ENCODE measurements around the gene ZGLP1.
A peak's percentile ranks its signal among the peaks of the same experiment; 100 is the strongest.
"Not testable (repeated sequence)": the region's sequence is repeated elsewhere in the genome, so short reads cannot be mapped to it uniquely, and the experiment has no call there.

ZGLP1 gene

GRCh38 chr19:10293637-10294367 lies 15.8 kb downstream of the ZGLP1 start:
- DNase-seq (ENCODE audit: low read depth, low spot score): no peak

GRCh38 chr19:10292789-10293636 lies 16.6 kb downstream of the ZGLP1 start:
- no peak for DNase-seq (ENCODE audit: low read depth, low spot score)

DNA sequence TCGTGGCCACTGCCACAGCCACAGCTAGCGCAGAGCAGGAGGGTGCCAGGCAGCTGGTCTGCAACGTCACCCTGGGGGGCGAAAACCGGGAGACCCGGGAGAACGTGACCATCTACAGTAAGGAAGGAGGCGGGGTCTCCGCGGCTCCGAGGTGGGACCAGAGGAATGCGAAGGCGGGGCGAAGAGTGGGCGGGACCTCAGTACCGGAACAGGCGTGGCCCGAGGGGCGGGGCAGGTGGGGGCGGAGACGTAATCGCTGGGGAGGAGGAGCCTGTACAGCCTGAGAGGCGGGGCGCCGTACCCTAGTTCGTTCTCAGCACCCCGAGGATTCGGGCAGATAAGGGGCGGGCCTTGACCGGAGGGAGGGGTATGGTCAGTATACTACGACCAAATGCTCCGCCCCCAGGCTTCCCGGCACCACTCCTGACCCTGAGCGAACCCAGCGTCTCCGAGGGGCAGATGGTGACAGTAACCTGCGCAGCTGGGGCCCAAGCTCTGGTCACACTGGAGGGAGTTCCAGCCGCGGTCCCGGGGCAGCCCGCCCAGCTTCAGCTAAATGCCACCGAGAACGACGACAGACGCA lies 17.3 kb downstream of the ZGLP1 start:
- DNase-seq (ENCODE audit: low read depth, low spot score): no peak

- DNase-seq (ENCODE audit: low read depth, low spot score): no peak
Measured at GRCh38 chr19:10291554-10292205, 17.9 kb downstream of the ZGLP1 start.

DNA sequence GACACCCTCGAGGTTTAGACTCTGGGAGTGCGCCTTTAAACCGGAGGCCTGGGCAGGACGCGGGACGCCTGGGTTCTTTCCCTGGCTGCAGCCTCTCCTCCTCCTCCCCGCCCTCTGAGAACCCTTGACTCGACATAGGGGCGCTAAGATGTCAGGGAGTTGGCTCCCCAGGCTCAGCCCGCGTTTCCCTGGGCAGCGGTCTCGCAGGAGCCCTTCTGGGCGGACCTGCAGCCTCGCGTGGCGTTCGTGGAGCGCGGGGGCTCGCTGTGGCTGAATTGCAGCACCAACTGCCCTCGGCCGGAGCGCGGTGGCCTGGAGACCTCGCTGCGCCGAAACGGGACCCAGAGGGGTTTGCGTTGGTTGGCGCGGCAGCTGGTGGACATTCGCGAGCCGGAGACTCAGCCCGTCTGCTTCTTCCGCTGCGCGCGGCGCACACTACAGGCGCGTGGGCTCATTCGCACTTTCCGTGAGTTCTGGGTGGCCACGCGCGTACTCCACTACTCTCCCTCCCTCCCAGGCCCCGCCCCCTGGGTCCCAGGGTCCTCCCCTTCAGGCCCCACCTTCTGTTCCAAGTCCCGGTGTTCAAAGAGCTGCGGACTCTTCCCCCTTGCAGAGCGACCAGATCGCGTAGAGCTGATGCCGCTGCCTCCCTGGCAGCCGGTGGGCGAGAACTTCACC lies 18.6 kb downstream of the ZGLP1 start:
- no peak for DNase-seq (ENCODE audit: low read depth, low spot score)

- DNase-seq (ENCODE audit: low read depth, low spot score): no peak
Measured at GRCh38 chr19:10290357-10290875, 19.2 kb downstream of the ZGLP1 start.

GRCh38 chr19:10289836-10290356 lies 19.7 kb downstream of the ZGLP1 start, which contains the start of gene ICAM5:
ICAM5 (plus strand) TSS chr19:10289952; CDS start chr19:10290044, 92 bp downstream.
- no peak for DNase-seq (ENCODE audit: low read depth, low spot score)

DNA sequence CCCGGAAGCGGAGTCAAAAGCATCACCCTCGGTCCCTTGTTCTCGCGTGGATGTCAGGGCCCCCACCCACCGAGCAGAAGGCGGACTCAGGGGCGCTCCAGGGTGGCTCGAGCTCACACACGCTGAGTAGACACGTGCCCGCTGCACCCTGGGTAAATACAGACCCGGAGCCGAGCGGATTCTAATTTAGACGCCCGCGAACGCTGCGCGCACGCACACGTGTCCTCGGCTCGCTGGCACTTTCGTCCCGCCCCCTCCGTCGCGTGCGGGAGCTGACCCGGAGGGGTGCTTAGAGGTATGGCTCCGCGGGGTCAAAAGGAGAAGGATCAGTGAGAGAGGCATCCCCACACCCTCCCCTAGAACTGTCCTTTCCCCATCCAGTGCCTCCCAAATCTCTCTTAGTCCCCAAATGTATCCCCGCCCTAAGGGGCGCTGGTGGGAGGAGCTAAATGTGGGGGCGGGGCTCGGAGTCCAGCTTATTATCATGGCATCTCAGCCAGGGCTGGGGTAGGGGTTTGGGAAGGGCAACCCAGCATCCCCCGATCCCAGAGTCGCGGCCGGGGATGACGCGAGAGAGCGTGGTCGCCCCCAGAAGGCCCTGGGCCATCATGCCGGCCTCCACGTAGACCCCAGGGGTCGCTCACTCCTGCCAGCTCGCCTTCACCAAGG lies 20.3 kb downstream of the ZGLP1 start:
- DNase-seq (ENCODE audit: low read depth, low spot score): peak; percentile 57

- DNase-seq (ENCODE audit: low read depth, low spot score): no peak
Measured at GRCh38 chr19:10288662-10289166, 20.9 kb downstream of the ZGLP1 start.

DNA sequence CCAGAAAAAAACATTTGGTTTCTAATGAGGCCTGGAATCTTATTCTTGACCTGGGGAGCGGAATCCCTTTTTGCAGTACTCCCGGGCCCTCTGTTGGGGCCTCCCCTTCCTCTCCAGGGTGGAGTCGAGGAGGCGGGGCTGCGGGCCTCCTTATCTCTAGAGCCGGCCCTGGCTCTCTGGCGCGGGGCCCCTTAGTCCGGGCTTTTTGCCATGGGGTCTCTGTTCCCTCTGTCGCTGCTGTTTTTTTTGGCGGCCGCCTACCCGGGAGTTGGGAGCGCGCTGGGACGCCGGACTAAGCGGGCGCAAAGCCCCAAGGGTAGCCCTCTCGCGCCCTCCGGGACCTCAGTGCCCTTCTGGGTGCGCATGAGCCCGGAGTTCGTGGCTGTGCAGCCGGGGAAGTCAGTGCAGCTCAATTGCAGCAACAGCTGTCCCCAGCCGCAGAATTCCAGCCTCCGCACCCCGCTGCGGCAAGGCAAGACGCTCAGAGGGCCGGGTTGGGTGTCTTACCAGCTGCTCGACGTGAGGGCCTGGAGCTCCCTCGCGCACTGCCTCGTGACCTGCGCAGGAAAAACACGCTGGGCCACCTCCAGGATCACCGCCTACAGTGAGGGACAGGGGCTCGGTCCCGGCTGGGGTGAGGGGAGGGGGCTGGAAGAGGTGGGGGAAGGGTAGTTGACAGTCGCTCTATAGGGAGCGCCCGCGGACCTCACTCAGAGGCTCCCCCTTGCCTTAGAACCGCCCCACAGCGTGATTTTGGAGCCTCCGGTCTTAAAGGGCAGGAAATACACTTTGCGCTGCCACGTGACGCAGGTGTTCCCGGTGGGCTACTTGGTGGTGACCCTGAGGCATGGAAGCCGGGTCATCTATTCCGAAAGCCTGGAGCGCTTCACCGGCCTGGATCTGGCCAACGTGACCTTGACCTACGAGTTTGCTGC lies 22.5 kb downstream of the ZGLP1 start, which contains the start of gene ICAM4:
Gene ICAM4 (plus strand): TSS at position 153 of the 935 bp plus-strand sequence. CDS start 58 bp downstream, at position 211.
- DNase-seq (ENCODE audit: low read depth, low spot score): no peak

DNA sequence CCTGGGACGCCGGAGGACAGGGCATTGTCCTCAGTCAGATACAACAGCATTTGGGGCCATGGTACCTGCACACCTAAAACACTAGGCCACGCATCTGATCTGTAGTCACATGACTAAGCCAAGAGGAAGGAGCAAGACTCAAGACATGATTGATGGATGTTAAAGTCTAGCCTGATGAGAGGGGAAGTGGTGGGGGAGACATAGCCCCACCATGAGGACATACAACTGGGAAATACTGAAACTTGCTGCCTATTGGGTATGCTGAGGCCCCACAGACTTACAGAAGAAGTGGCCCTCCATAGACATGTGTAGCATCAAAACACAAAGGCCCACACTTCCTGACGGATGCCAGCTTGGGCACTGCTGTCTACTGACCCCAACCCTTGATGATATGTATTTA lies 24.2 kb downstream of the ZGLP1 start:
- DNase-seq (ENCODE audit: low read depth, low spot score): no peak

- DNase-seq (ENCODE audit: low read depth, low spot score): no peak
Measured at GRCh38 chr19:10284960-10285278, 24.7 kb downstream of the ZGLP1 start.

GRCh38 chr19:10284065-10284959 lies 25.3 kb downstream of the ZGLP1 start:
- DNase-seq (ENCODE audit: low read depth, low spot score): no peak

DNA sequence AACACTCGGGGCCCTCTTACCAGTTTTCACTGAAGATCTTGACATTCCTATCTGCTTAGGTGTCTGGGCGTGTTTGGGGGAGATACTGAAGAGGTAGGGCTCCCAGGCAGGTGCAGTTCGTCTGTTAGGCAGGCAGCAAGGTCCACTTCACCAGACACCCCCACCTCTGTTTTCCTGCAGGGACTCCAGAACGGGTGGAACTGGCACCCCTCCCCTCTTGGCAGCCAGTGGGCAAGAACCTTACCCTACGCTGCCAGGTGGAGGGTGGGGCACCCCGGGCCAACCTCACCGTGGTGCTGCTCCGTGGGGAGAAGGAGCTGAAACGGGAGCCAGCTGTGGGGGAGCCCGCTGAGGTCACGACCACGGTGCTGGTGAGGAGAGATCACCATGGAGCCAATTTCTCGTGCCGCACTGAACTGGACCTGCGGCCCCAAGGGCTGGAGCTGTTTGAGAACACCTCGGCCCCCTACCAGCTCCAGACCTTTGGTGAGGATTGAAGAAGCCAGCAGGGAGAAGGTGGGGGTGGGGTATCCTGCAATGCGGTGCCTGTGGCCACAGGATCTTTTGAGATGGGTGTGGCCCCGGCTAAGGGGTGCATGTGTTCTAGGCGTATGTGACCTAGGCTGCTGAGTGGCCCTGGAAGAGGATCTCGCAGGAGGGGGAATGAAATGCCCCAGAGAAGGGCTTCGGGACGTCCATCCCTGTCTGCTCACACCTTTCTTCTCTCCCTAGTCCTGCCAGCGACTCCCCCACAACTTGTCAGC lies 26.1 kb downstream of the ZGLP1 start:
- no peak for DNase-seq (ENCODE audit: low read depth, low spot score)

DNA sequence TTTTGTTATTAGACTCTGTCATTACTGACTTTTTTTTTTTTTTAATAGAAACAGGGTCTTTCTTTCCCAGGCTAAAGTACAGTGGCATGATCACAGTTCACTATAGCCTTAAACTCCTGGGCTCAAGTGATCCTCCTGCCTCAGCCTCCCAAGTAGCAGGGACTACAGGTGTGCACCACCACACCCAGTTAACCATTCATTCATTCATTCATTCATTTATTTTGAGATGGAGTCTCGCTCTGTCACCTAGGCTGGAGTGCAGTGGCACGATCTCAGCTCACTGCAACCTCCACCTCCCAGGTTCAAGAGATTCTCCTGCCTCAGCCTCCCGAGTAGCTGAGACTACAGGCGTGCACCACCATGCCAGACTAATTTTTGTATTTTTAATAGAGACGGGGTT lies 27.6 kb downstream of the ZGLP1 start:
- not testable (repeated sequence) for DNase-seq (ENCODE audit: low read depth, low spot score)

DNA sequence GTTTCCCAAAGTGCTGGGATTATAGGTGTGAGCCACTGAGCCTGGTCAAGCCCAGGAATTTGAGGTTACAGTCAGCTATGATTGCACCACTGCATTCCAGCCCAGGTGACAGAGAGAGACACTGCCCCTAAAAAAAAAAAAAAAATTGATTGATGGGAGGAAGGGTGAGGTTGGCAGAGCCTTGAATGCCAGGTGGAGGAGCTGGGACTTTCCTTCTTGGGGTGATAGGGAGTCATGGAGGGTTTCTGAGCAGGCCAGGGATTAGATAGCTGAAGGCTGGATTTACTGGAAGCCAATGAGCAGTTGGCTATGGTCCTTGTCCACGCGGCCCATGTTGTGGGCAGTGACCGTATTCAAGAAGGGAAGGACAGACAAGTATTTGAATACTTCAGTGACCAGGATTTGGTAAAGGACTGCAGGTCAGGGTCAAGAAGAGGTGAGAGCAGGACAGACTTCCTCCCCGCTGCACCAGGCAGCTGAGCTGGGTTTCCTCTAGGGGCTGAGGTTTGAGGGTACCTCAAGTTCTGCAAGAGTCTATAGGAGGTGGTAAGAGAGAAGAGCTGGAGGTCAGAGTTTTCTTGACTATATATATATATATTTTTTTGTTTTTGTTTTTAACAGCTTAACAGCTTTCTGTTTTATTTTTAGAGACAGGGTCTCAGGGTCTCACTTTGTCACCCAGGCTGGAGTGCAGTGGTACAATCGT lies 29.7 kb downstream of the ZGLP1 start:
- DNase-seq (ENCODE audit: low read depth, low spot score): no peak

DNA sequence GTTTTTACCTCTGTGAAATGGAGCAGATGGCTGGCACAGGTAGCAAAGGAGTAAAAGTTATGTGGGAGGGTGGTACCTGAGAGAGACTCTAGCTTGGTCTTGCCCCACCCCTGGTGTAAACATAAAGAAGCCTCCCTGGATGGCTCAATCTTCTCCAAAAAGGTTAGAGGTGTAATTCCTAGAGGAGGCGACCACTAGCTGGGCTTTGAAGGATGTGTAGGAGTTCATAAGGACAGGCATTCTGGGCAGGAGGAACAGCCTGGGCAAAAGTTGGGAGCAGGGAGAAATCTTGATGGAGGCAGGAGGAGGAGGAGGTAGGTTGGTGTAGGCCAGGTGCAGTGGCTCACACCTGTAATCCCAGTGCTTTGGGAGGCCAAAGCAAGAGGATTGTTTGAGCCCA lies 30.7 kb downstream of the ZGLP1 start:
- no peak for DNase-seq (ENCODE audit: low read depth, low spot score)

Data from activated naive CD8-positive, alpha-beta T cell treated with anti-CD3 and anti-CD28 coated beads, Interleukin-2, amount 50 U/mL, for 16 hours (primary cell).